Endothelial cell of umbilical vein (primary cell): ENCODE measurements around the gene SETBP1. TPM values are rescaled to one million over a fixed set of nuclear protein-coding genes. Genes with fewer than 3 reads are reported as not detected.

ENCODE experiments used
- BruUV-seq: library from RNA; stranded (reverse); fragments of 400-500 nt; replicated peaks from 2 replicates; lab custom pipeline; 2021; lab: Mats Ljungman, UMichigan
- CTCF ChIA-PET: fragments of 300-600, 350-600 bp; sonication (Branson Sonifier 250); formaldehyde crosslinking; loops from one replicate; lab custom pipeline; 2021; ENCODE audit warnings: antibody characterized with exemption, inconsistent platforms; lab: Charles Lee
- POLR2A ChIA-PET: fragments of 300-600, 350-600 bp; sonication (Branson Sonifier 250); formaldehyde crosslinking; loops from one replicate; lab custom pipeline; 2021; ENCODE audit warnings: antibody characterized with exemption, inconsistent platforms; lab: Charles Lee
- DNase-seq: peaks from one replicate; pipeline ENCODE4 v3.0.0-alpha.2; 2011; ENCODE audit warnings: low read depth, low spot score
- FAIRE-seq: peaks from 2 replicates; lab custom pipeline; 2011; peaks lifted over from hg19 to GRCh38; lab: Jason Lieb, UNC
- H2AFZ ChIP-seq: 2 replicates; pipeline ENCODE4 v1.6.0; 2012; ENCODE audit warnings: low read depth, low read length, control low read depth, inconsistent platforms
- H3K27ac ChIP-seq: 2 replicates; pipeline ENCODE4 v1.5.1; 2011; ENCODE audit warnings: low read depth, mild to moderate bottlenecking, control low read depth, low read length, moderate library complexity; ENCODE audit not compliant: insufficient read depth
- H3K27me3 ChIP-seq, 2 experiments: 2 replicates each; pipeline versions ENCODE4 v1.6.0 to v1.6.1; 2011; ENCODE audit warnings: low read length in 2 of 2, mixed read lengths in 1 of 2; ENCODE audit not compliant: control insufficient read depth in 2 of 2, insufficient read depth in 2 of 2
- H3K36me3 ChIP-seq, 2 experiments: 2 replicates in 1 of 2; 3 replicates in 1 of 2; pipeline ENCODE4 v1.5.1; 2011; ENCODE audit warnings: low read length in 2 of 2, mild to moderate bottlenecking in 1 of 2, moderate library complexity in 1 of 2; ENCODE audit not compliant: control insufficient read depth in 2 of 2, insufficient read depth in 2 of 2; ENCODE audit errors: extremely low read depth in 1 of 2
- H3K4me1 ChIP-seq: 3 replicates; pipeline ENCODE4 v1.5.1; 2011; ENCODE audit warnings: mild to moderate bottlenecking, low read length; ENCODE audit not compliant: control insufficient read depth, insufficient read depth; ENCODE audit errors: extremely low read depth
- H3K4me2 ChIP-seq: 2 replicates; pipeline ENCODE4 v1.6.1; 2011; ENCODE audit warnings: low read length, control low read depth, mixed read lengths; ENCODE audit not compliant: insufficient read depth
- H3K4me3 ChIP-seq, 3 experiments: fragments of 200-600 bp in 1 of 3; sonication (generic), shearing (Covaris generic) in 1 of 3; replicated peaks in 1 of 3; 2 replicates each; pipeline ENCODE4 v1.5.1; 2011 to 2016; ENCODE audit warnings: control low read depth in 3 of 3, low read length in 3 of 3, mild to moderate bottlenecking in 2 of 3, inconsistent platforms in 1 of 3, low read depth in 1 of 3, moderate library complexity in 1 of 3; ENCODE audit not compliant: insufficient read depth in 1 of 3
- H3K79me2 ChIP-seq: 2 replicates; pipeline ENCODE4 v1.6.0; 2012; ENCODE audit warnings: low read length, inconsistent platforms; ENCODE audit not compliant: control insufficient read depth, insufficient read depth
- H3K9ac ChIP-seq: replicated peaks from 2 replicates; pipeline ENCODE3; 2011; ENCODE audit warnings: low read length, control low read depth; ENCODE audit not compliant: insufficient read depth; ENCODE audit errors: extremely low read depth
- H3K9me1 ChIP-seq: replicated peaks from 3 replicates; pipeline ENCODE4 v1.6.0; 2011; ENCODE audit warnings: mild to moderate bottlenecking, low read length; ENCODE audit not compliant: control insufficient read depth, insufficient read depth; ENCODE audit errors: extremely low read depth
- H3K9me3 ChIP-seq: replicated peaks from 2 replicates; pipeline ENCODE4 v1.5.1; 2012; ENCODE audit warnings: low read length, inconsistent platforms; ENCODE audit not compliant: control insufficient read depth, insufficient read depth
- H4K20me1 ChIP-seq: replicated peaks from 2 replicates; pipeline ENCODE3; 2011; ENCODE audit warnings: mild to moderate bottlenecking, low read length; ENCODE audit not compliant: control insufficient read depth, insufficient read depth; ENCODE audit errors: extremely low read depth
- FOS ChIP-seq: IDR thresholded peaks from 2 replicates; pipeline ENCODE4 v1.6.1; 2011; ENCODE audit warnings: mild to moderate bottlenecking, low read length, moderate library complexity, borderline replicate concordance; ENCODE audit not compliant: insufficient read depth
- GATA2 ChIP-seq: IDR thresholded peaks from 2 replicates; pipeline ENCODE4 v1.7.0; 2011; ENCODE audit warnings: low read depth, mild to moderate bottlenecking, moderate library complexity, mixed read lengths, low read length; ENCODE audit not compliant: insufficient read length, insufficient read depth
- JUN ChIP-seq: IDR thresholded peaks from 2 replicates; pipeline ENCODE4 v1.6.1; 2011; ENCODE audit warnings: borderline replicate concordance, low read depth; ENCODE audit not compliant: insufficient read length, insufficient read depth
- POLR2A ChIP-seq: IDR thresholded peaks from 2 replicates; pipeline ENCODE4 v1.6.1; 2012; ENCODE audit warnings: low read depth, mild to moderate bottlenecking, control low read depth, low read length
- dilution Hi-C: fragments of 300-500 bp; cut with MboI; formaldehyde crosslinking; loops from one replicate; pipeline ENCODE4 v1.15.0; 2019; ENCODE audit warnings: low sequenced_read_pairs; ENCODE audit not compliant: extremely low pct_ligation_motif_present
- intact Hi-C: fragments of 100-400 bp; cut with micrococcal nuclease; formaldehyde crosslinking; loops from one replicate; pipeline ENCODE4 v1.10.0; 2022
- polyA plus RNA-seq, 4 experiments: library from polyadenylated mRNA; depleted of rRNA in 3 of 4; stranded (reverse) in 3 of 4; unstranded in 1 of 4; fragments of >200 nt; gene quantifications; 2 replicates each; pipeline versions ENCODE4 v1.2.1 to v1.2.3, GENCODE V29; 2011 to 2012; ENCODE audit warnings: missing spikeins in 1 of 4
- total RNA-seq: library from RNA; stranded (reverse); gene quantifications from 2 replicates; pipeline ENCODE4 v1.2.3, GENCODE V29; 2021
- TF ChIP-seq, protein P1 (sequence below), 2 donors: IDR thresholded peaks; 1 replicate in 1 of 2; 2 replicates in 1 of 2; pipeline ENCODE4 v1.5.1; 2011; ENCODE audit warnings: low read length in 2 of 2, mild to moderate bottlenecking in 2 of 2, moderate library complexity in 2 of 2, control low read depth in 1 of 2, inconsistent platforms in 1 of 2, low read depth in 1 of 2; ENCODE audit not compliant: insufficient read depth in 1 of 2; ENCODE audit errors: extremely low read depth in 1 of 2
- TF ChIP-seq, protein P2 (sequence below): IDR thresholded peaks from 2 replicates; pipeline ENCODE4 v1.6.1; 2011; ENCODE audit not compliant: insufficient read depth, insufficient read length

The SETBP1 gene
- total and polyA plus RNA-seq, 2 donors (not counting 3 experiments of a cell fraction or from before 2014, with no cell fraction given): 0.76 to 3.1 TPM

DNA sequence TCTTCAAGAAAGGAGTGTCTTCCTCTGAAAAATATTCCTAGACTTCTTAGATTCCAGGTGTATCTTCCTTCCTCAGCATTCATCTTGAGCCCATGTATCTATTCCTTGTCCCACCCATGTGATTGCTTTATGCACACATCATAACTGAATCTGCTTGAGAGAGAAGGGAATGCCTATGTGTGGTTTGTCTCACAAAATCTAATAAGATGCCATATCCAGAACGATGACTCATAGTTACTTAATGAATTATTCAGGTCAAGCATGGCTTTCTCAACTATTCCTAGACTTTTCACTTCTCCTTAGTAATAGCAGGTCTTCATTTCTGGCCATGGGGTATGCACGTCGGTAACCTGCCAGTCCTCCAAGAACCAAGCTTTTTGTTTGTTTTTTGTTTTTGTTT is 121.8 kb downstream of the SETBP1 start:
- H2AFZ ChIP-seq: no peak overlapping the region
- no peaks in the 10 kb centered on the region for H3K9me1 ChIP-seq
- no peaks in the 10 kb centered on the region for H3K79me2 ChIP-seq
- H3K36me3 ChIP-seq: no peaks in the 10 kb centered on the region
- intact Hi-C loops: no loop called here
- FAIRE-seq: no peak
- dilution Hi-C loops: no loop called here
- H3K27me3 ChIP-seq: no peaks in the 10 kb centered on the region
- ChIA-PET POLR2A (no interaction called here), CTCF (no interaction called here)
- no peak overlapping the region for H3K4me2 ChIP-seq
- no peak overlapping the region for H3K4me3 ChIP-seq
- no peaks in the 10 kb centered on the region for H4K20me1 ChIP-seq
- TF ChIP-seq JUN: peak; percentile 28
- TF ChIP-seq FOS: no peak
- no peak for TF ChIP-seq GATA2
- no peaks in the 10 kb centered on the region for H3K4me1 ChIP-seq
- no peak overlapping the region for H3K27ac ChIP-seq
- H3K9ac ChIP-seq: no peak overlapping the region
- no TSS peak for BruUV-seq
- DNase-seq: no peak
- H3K9me3 ChIP-seq: no peaks in the 10 kb centered on the region

DNA sequence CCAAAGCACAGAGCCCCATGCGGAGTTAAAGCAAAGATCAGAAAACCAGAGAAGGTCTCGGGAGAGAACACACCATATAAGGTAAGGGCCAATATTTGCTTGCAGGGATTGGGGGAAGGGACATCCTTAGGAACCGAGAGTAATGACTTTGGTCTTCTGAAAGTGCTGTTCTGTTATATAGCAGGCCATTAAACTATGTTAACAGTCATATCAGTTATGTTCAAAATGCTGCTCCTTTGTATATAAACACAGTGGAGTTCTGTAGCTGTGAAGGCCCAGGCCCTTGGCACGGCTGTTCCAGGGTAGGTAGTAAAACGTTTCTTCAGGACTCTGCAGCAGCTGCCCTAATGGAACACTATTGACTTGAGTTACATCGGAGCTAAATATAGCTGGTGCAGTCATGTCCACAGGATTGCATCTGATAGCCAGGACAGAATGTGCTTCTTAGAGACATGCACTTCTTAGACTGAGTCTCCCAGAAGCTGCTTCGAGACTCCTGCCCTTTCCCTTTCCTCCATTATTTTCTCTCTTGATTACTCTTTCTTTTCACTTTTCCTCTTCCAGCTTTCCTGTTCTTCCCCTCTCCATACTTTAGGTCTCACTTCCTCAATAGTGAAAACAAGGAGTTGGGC is 122.4 kb downstream of the SETBP1 start:
- no peak overlapping the region for H3K27ac ChIP-seq
- H3K9ac ChIP-seq: no peak overlapping the region
- no peaks in the 10 kb centered on the region for H3K9me3 ChIP-seq
- no peak overlapping the region for H3K4me2 ChIP-seq
- dilution Hi-C loops (no loop called here), intact Hi-C loops (no loop called here)
- DNase-seq (no peak), FAIRE-seq (no peak)
- CTCF ChIA-PET: no interaction called here
- no peaks in the 10 kb centered on the region for H3K79me2 ChIP-seq
- no peaks in the 10 kb centered on the region for H4K20me1 ChIP-seq
- no peaks in the 10 kb centered on the region for H3K36me3 ChIP-seq
- no TSS peak for BruUV-seq
- no peak for TF ChIP-seq GATA2
- TF ChIP-seq, protein P1, sequence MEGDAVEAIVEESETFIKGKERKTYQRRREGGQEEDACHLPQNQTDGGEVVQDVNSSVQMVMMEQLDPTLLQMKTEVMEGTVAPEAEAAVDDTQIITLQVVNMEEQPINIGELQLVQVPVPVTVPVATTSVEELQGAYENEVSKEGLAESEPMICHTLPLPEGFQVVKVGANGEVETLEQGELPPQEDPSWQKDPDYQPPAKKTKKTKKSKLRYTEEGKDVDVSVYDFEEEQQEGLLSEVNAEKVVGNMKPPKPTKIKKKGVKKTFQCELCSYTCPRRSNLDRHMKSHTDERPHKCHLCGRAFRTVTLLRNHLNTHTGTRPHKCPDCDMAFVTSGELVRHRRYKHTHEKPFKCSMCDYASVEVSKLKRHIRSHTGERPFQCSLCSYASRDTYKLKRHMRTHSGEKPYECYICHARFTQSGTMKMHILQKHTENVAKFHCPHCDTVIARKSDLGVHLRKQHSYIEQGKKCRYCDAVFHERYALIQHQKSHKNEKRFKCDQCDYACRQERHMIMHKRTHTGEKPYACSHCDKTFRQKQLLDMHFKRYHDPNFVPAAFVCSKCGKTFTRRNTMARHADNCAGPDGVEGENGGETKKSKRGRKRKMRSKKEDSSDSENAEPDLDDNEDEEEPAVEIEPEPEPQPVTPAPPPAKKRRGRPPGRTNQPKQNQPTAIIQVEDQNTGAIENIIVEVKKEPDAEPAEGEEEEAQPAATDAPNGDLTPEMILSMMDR (IDR thresholded peaks at IDR 0.05; ENCODE audit: extremely low read depth in 1 of 2, insufficient read depth in 1 of 2, low read depth in 1 of 2, low read length in 2 of 2): no peak
- TF ChIP-seq, protein P2, sequence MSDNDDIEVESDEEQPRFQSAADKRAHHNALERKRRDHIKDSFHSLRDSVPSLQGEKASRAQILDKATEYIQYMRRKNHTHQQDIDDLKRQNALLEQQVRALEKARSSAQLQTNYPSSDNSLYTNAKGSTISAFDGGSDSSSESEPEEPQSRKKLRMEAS: no peak
- TF ChIP-seq POLR2A: no peak
- no peak overlapping the region for H2AFZ ChIP-seq
- no peak overlapping the region for H3K4me3 ChIP-seq
- POLR2A ChIA-PET: no interaction called here
- no peaks in the 10 kb centered on the region for H3K27me3 ChIP-seq
- no peaks in the 10 kb centered on the region for H3K9me1 ChIP-seq
- no peaks in the 10 kb centered on the region for H3K4me1 ChIP-seq
